Sigmoid colon (tissue), 7 donors: ENCODE measurements around the gene STOX1. TPM values are rescaled to one million over a fixed set of nuclear protein-coding genes. Genes with fewer than 3 reads are reported as not detected.

Experiments
- DNase-seq: peaks from one replicate; pipeline ENCODE4 v3.0.0-alpha.2; 2019
- H3K27ac ChIP-seq, 4 donors: fragments of 200-600 bp; sonication (generic); one replicate each; pipeline ENCODE4 v1.5.1; 2016 to 2019; ENCODE audit warnings: mild to moderate bottlenecking in 1 of 4
- H3K27me3 ChIP-seq, 3 donors: fragments of 200-600 bp; sonication (generic); one replicate each; pipeline ENCODE4 v1.5.1; 2019; ENCODE audit warnings: mild to moderate bottlenecking in 1 of 3
- H3K36me3 ChIP-seq, 4 donors: fragments of 200-600 bp; sonication (generic); one replicate each; pipeline ENCODE4 v1.5.1; 2016 to 2019
- H3K4me1 ChIP-seq, 4 donors: fragments of 200-600 bp; sonication (generic); one replicate each; pipeline ENCODE4 v1.5.1; 2017 to 2019
- H3K4me3 ChIP-seq, 4 donors: fragments of 200-600 bp; sonication (generic); one replicate each; pipeline ENCODE4 v1.5.1; 2017 to 2019; ENCODE audit warnings: mild to moderate bottlenecking in 2 of 4, moderate library complexity in 1 of 4
- H3K9me3 ChIP-seq, 4 donors: fragments of 200-600 bp in 3 of 4; sonication (generic) in 3 of 4; one replicate each; pipeline versions ENCODE4 v1.5.1 to v1.6.1; 2013 to 2019
- EP300 ChIP-seq, 4 donors: sonication (generic); formaldehyde crosslinking; IDR thresholded peaks; one replicate each; pipeline ENCODE4 v1.6.1; 2017; ENCODE audit warnings: antibody characterized with exemption in 4 of 4
- POLR2A ChIP-seq, 2 donors: fragments of 450-650 bp; IDR thresholded peaks; one replicate each; pipeline ENCODE4 v1.6.1; 2016; ENCODE audit warnings: antibody characterized with exemption in 2 of 2, mild to moderate bottlenecking in 2 of 2, moderate library complexity in 2 of 2
- POLR2AphosphoS5 ChIP-seq, 4 donors: sonication (generic); formaldehyde crosslinking; IDR thresholded peaks; one replicate each; pipeline ENCODE4 v1.6.1; 2017; ENCODE audit warnings: antibody characterized with exemption in 4 of 4
- WGBS, 2 donors: extraction: QIAGEN DNeasy Blood & Tissue Kit; methylation state at CpG; one replicate each; pipeline ENCODE4 v1.1.7; 2013; 5-methylcytosine and 5-hydroxymethylcytosine counted together
- intact Hi-C: fragments of 100-400 bp; cut with DNase I; formaldehyde crosslinking; loops from one replicate; pipeline ENCODE4 v1.15.1; 2023
- polyA plus RNA-seq, 3 donors: library from polyadenylated mRNA; stranded (reverse); fragments of 200-250 nt; gene quantifications; one replicate each; pipeline ENCODE4 v1.2.3, GENCODE V29; 2013
- total RNA-seq, 4 donors: library from RNA; depleted of rRNA; stranded (reverse); fragments of >200 nt; gene quantifications; one replicate each; pipeline ENCODE4 v1.1.0, GENCODE V29; 2016
- TF ChIP-seq, protein P1 (sequence below), 4 experiments: fragments of 450-650 bp in 3 of 4; fragments of 200-600 bp in 1 of 4; IDR thresholded peaks; one replicate each; pipeline ENCODE4 v1.5.1; 2016 to 2019; ENCODE audit warnings: antibody characterized with exemption in 4 of 4, mild to moderate bottlenecking in 3 of 4, moderate library complexity in 2 of 4
- donor health status: healthy with polysubstance abuse.
- donor health status: Bipolar disorder and iron deficiency.
- donor health status: healthy.

STOX1 gene
- total and polyA plus RNA-seq, 7 donors, result 0.41 to 2.9 (median 1.3) TPM; not detected in 1

DNA sequence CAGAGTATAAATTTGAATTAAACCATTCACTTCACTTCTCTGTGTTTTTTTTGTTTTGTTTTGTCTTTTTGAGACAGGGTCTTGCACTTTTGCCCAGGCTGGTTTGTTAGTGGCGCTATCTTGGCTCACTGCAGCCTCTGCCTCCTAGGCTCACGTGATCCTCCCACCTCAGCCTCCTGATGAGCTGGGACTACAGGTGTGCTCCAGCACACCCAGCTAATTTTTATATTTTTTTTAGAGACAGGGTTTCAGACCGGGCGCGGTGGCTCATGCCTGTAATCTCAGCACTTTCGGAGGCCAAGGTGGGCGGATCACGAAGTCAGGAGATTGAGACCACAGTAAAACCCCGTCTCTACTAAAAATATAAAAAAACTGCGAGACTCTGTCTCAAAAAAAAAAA is 36.9 kb upstream of the STOX1 start:
- TF ChIP-seq EP300 (IDR thresholded peaks at IDR 0.05), result no peak
- no peak for TF ChIP-seq POLR2A (IDR thresholded peaks at IDR 0.05)
- TF ChIP-seq, protein P1, sequence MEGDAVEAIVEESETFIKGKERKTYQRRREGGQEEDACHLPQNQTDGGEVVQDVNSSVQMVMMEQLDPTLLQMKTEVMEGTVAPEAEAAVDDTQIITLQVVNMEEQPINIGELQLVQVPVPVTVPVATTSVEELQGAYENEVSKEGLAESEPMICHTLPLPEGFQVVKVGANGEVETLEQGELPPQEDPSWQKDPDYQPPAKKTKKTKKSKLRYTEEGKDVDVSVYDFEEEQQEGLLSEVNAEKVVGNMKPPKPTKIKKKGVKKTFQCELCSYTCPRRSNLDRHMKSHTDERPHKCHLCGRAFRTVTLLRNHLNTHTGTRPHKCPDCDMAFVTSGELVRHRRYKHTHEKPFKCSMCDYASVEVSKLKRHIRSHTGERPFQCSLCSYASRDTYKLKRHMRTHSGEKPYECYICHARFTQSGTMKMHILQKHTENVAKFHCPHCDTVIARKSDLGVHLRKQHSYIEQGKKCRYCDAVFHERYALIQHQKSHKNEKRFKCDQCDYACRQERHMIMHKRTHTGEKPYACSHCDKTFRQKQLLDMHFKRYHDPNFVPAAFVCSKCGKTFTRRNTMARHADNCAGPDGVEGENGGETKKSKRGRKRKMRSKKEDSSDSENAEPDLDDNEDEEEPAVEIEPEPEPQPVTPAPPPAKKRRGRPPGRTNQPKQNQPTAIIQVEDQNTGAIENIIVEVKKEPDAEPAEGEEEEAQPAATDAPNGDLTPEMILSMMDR (IDR thresholded peaks at IDR 0.05), result no peak
- TF ChIP-seq POLR2AphosphoS5 (IDR thresholded peaks at IDR 0.05), result no peak
- Histone ChIP-seq H3K4me1 (no peaks in the 10 kb centered on the region), H3K27me3 (no peaks in the 10 kb centered on the region), H3K9me3 (no peaks in the 10 kb centered on the region), H3K36me3 (peaks cover 31 to 100% (median 50%) of the 10 kb centered on the region in 4 donors), H3K27ac (no peak overlapping the region), H3K4me3 (no peak overlapping the region)
- no peak for DNase-seq
- whole genome bisulfite sequencing, 2 donors, result 96 to 97% methylated on average over 10 of the region's 10 CpGs
- intact Hi-C loops, result loop anchor here (5.0 kb wide), 1 partner anchor 107 kb away; no protein-coding TSS in a partner anchor

DNA sequence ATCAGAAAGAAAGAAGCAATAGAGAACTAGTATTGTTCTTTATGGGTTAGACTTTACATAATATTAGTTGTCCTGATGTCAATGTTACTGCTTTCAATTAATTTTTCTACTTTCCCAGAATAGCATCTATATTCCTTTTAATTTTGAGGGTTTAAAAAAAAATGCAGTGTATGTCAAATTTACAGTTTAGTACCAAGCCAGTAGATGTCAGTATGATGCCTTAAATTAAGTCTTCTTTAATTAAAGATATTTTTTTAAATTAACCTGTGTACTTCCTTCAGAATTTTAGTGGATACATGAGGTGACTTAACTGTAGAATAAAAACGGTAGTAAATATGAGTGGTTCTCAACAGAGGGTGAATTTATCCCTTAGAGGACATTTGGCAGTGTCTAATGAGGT is 35.2 kb upstream of the STOX1 start:
- Histone ChIP-seq H3K4me1 (no peaks in the 10 kb centered on the region), H3K27ac (no peak overlapping the region), H3K4me3 (no peak overlapping the region), H3K9me3 (no peaks in the 10 kb centered on the region), H3K27me3 (no peaks in the 10 kb centered on the region), H3K36me3 (peaks cover 22 to 100% (median 46%) of the 10 kb centered on the region in 4 donors)
- WGBS, 2 donors, result 38 to 75% methylated on average over 1 of the region's 1 CpG
- no peak for TF ChIP-seq POLR2AphosphoS5 (IDR thresholded peaks at IDR 0.05)
- TF ChIP-seq, protein P1 (IDR thresholded peaks at IDR 0.05), result no peak
- no peak for TF ChIP-seq POLR2A (IDR thresholded peaks at IDR 0.05)
- no peak for TF ChIP-seq EP300 (IDR thresholded peaks at IDR 0.05)
- intact Hi-C loops, result loop anchor here (5.0 kb wide), 1 partner anchor 105 kb away; no protein-coding TSS in a partner anchor
- no peak for DNase-seq

- peaks cover 0 to 63% (median 11%) of the 10 kb centered on the region in 4 donors for H3K36me3 ChIP-seq
- WGBS, 2 donors, result 96% methylated on average over 4 of the region's 4 CpGs
- intact Hi-C loops, result no loop called here
Observed at GRCh38 chr10:68795886-68796532, 31.3 kb upstream of the STOX1 start.

GRCh38 chr10:68796605-68797004 is 30.7 kb upstream of the STOX1 start:
- intact Hi-C loops, result no loop called here
- Histone ChIP-seq H3K36me3 (peaks cover 0 to 57% (median 10%) of the 10 kb centered on the region in 4 donors), H3K4me3 (no peak overlapping the region), H3K4me1 (no peaks in the 10 kb centered on the region), H3K27me3 (no peaks in the 10 kb centered on the region), H3K9me3 (no peaks in the 10 kb centered on the region), H3K27ac (no peak overlapping the region)
- no peak for DNase-seq
- WGBS, 2 donors, result 88 to 90% methylated on average over 3 of the region's 3 CpGs
- no peak for TF ChIP-seq POLR2AphosphoS5 (IDR thresholded peaks at IDR 0.05)
- TF ChIP-seq POLR2A (IDR thresholded peaks at IDR 0.05), result no peak
- TF ChIP-seq EP300 (IDR thresholded peaks at IDR 0.05), result no peak
- TF ChIP-seq, protein P1 (IDR thresholded peaks at IDR 0.05), result no peak

More at GRCh38 chr10:68795886-68796532, 31.3 kb upstream of the STOX1 start:
- TF ChIP-seq EP300 (IDR thresholded peaks at IDR 0.05) (no peak), POLR2AphosphoS5 (IDR thresholded peaks at IDR 0.05) (no peak), POLR2A (IDR thresholded peaks at IDR 0.05) (no peak)
- TF ChIP-seq, protein P1 (IDR thresholded peaks at IDR 0.05), result no peak
- no peak overlapping the region for H3K4me3 ChIP-seq
- H3K4me1 ChIP-seq, result no peaks in the 10 kb centered on the region
- DNase-seq, result no peak
- no peak overlapping the region for H3K27ac ChIP-seq
- H3K9me3 ChIP-seq, result no peaks in the 10 kb centered on the region
- no peaks in the 10 kb centered on the region for H3K27me3 ChIP-seq
